OCI-LY7 (cell line): ENCODE results near the gene ZNF576. TPM values are rescaled to one million over a fixed set of nuclear protein-coding genes. Genes with fewer than 3 reads are reported as not detected.

Experiments used
- BruUV-seq: library from RNA; stranded (reverse); fragments of 400-500 nt; replicated peaks from 2 replicates; lab custom pipeline; 2021; lab: Mats Ljungman, UMichigan
- CTCF ChIA-PET: fragments of 300-600 bp; sonication (Branson Sonifier 250); formaldehyde crosslinking; loops from one replicate; lab custom pipeline; 2022; ENCODE audit warnings: antibody characterized with exemption; ENCODE audit not compliant: unreplicated experiment; lab: Charles Lee
- POLR2A ChIA-PET: fragments of 300-600 bp; sonication (Branson Sonifier 250); formaldehyde crosslinking; loops from one replicate; lab custom pipeline; 2022; ENCODE audit warnings: antibody characterized with exemption; lab: Charles Lee
- DNase-seq: peaks from one replicate; pipeline ENCODE4 v3.0.0-alpha.2; 2015; ENCODE audit warnings: low spot score
- H2AFZ ChIP-seq: fragments of 200-600 bp; sonication (generic), shearing (Covaris generic); 2 replicates; pipeline ENCODE4 v1.6.1; 2014; ENCODE audit warnings: mild to moderate bottlenecking, antibody characterized with exemption, low read length, moderate library complexity
- H3K27ac ChIP-seq: fragments of 200-600 bp; sonication (generic); 2 replicates; pipeline ENCODE4 v1.5.1; 2014; ENCODE audit warnings: mixed run types, low read depth, mild to moderate bottlenecking, moderate library complexity, low read length, inconsistent platforms; ENCODE audit not compliant: poor library complexity, severe bottlenecking
- H3K36me3 ChIP-seq: fragments of 200-600 bp; sonication (generic); 2 replicates; pipeline ENCODE4 v1.6.1; 2014; ENCODE audit warnings: mild to moderate bottlenecking, antibody characterized with exemption, low read length, moderate library complexity, mixed read lengths; ENCODE audit not compliant: insufficient read depth
- H3K4me1 ChIP-seq: fragments of 200-600 bp; sonication (generic); 2 replicates; pipeline ENCODE4 v1.5.1; 2014; ENCODE audit warnings: mild to moderate bottlenecking, low read length; ENCODE audit not compliant: insufficient read depth, poor library complexity, severe bottlenecking
- H3K4me2 ChIP-seq: fragments of 200-600 bp; sonication (generic); 2 replicates; pipeline ENCODE4 v1.6.1; 2014; ENCODE audit warnings: mild to moderate bottlenecking, low read length
- H3K4me3 ChIP-seq: fragments of 200-600 bp; sonication (generic); 2 replicates; pipeline ENCODE4 v1.5.1; 2014; ENCODE audit warnings: mild to moderate bottlenecking, low read depth, low read length; ENCODE audit not compliant: poor library complexity, severe bottlenecking
- H3K79me2 ChIP-seq: fragments of 200-600 bp; sonication (generic); 2 replicates; pipeline ENCODE4 v1.6.1; 2016; ENCODE audit warnings: low read depth, mild to moderate bottlenecking, low read length, moderate library complexity, mixed read lengths; ENCODE audit not compliant: insufficient read depth
- H3K9me2 ChIP-seq: fragments of 200-600 bp; sonication (generic); 2 replicates; pipeline ENCODE4 v1.6.1; 2016; ENCODE audit warnings: mild to moderate bottlenecking, low read length, mixed read lengths; ENCODE audit not compliant: insufficient read depth
- H3K9me3 ChIP-seq: fragments of 200-600 bp; sonication (generic); 2 replicates; pipeline ENCODE4 v1.6.1; 2014; ENCODE audit warnings: mild to moderate bottlenecking, mixed run types, low read length, mixed read lengths
- H4K20me1 ChIP-seq: fragments of 200-600 bp; sonication (generic); 2 replicates; pipeline ENCODE4 v1.6.1; 2014; ENCODE audit warnings: mild to moderate bottlenecking, antibody characterized with exemption, low read length, moderate library complexity, mixed read lengths; ENCODE audit not compliant: insufficient read depth
- CTCF ChIP-seq: fragments of 200-600 bp; sonication (generic); conservative IDR thresholded peaks from 2 replicates; pipeline ENCODE4 v1.5.1; 2014; ENCODE audit warnings: mild to moderate bottlenecking, antibody characterized with exemption, low read length, moderate library complexity, mixed read lengths
- EZH2phosphoT487 ChIP-seq: fragments of 200-600 bp; sonication (generic); IDR thresholded peaks from 2 replicates; pipeline ENCODE4 v1.6.1; 2018; ENCODE audit warnings: low read depth, borderline replicate concordance, mild to moderate bottlenecking, mixed run types, antibody characterized with exemption, low read length, moderate library complexity, mixed read lengths
- intact Hi-C: fragments of 100-400 bp; cut with micrococcal nuclease; formaldehyde crosslinking; loops from one replicate; pipeline ENCODE4 v1.10.0; 2022; ENCODE audit not compliant: unreplicated experiment
- total RNA-seq, 2 experiments: library from RNA; depleted of rRNA in 1 of 2; stranded (reverse); fragments of >200 nt in 1 of 2; shearing (Covaris generic) in 1 of 2; gene quantifications; 2 replicates each; pipeline ENCODE4 v1.2.3, GENCODE V29; 2014 to 2022

The ZNF576 gene
- total RNA-seq, 2 experiments from 2014 or later: 17.8 to 20.2 TPM

- ChIA-PET POLR2A (interaction anchor here (0.7 to 0.8 kb wide), 2 partner anchors 80 to 235 kb away, joined by 3 read pairs; no protein-coding TSS in a partner anchor), CTCF (interaction anchor here (1.1 kb wide), 1 partner anchor 25 kb away, joined by 3 read pairs; no protein-coding TSS in a partner anchor)
- no peak for DNase-seq
- Histone ChIP-seq H3K9me3 (no peaks in the 10 kb centered on the region), H3K9me2 (no peaks in the 10 kb centered on the region), H2AFZ (no peak overlapping the region), H3K4me2 (no peak overlapping the region), H3K79me2 (no peaks in the 10 kb centered on the region), H3K4me3 (no peak overlapping the region), H3K4me1 (peaks cover 8% of the 10 kb centered on the region), H3K36me3 (peaks cover 53% of the 10 kb centered on the region), H3K27ac (no peak overlapping the region), H4K20me1 (no peaks in the 10 kb centered on the region)
- BruUV-seq: no TSS peak
- no peak for TF ChIP-seq EZH2phosphoT487
- TF ChIP-seq CTCF: no peak
- intact Hi-C loops: no loop called here
These were observed 35.7 kb upstream of the ZNF576 start for GRCh38 chr19:43560687-43561086.

GRCh38 chr19:43561139-43561970, 35.0 kb upstream of the ZNF576 start:
- Histone ChIP-seq H3K27ac (no peak overlapping the region), H3K4me2 (no peak overlapping the region), H3K4me3 (no peak overlapping the region), H3K36me3 (peaks cover 49% of the 10 kb centered on the region), H3K4me1 (peaks cover 8% of the 10 kb centered on the region), H3K9me2 (no peaks in the 10 kb centered on the region), H4K20me1 (no peaks in the 10 kb centered on the region), H3K9me3 (no peaks in the 10 kb centered on the region), H2AFZ (no peak overlapping the region), H3K79me2 (no peaks in the 10 kb centered on the region)
- BruUV-seq: no TSS peak
- intact Hi-C loops: no loop called here
- TF ChIP-seq EZH2phosphoT487 (no peak), CTCF (no peak)
- ChIA-PET POLR2A (interaction anchor here (0.8 kb wide), 1 partner anchor 234 kb away, joined by 3 read pairs; no protein-coding TSS in a partner anchor), CTCF (interaction anchor here (1.1 kb wide), 1 partner anchor 26 kb away, joined by 3 read pairs; no protein-coding TSS in a partner anchor)
- no peak for DNase-seq
